Fibroblast of mammary gland (primary cell): Measurements from ENCODE around the gene INHBB.

Experiments
- DNase-seq: peaks from one replicate; pipeline ENCODE4 v3.0.0-alpha.2; 2010; ENCODE audit warnings: low read depth
- H3K4me3 ChIP-seq: 2 replicates; pipeline ENCODE4 v1.5.1; 2011; ENCODE audit warnings: low read depth, mild to moderate bottlenecking, low read length, moderate library complexity; ENCODE audit not compliant: control insufficient read depth
- CTCF ChIP-seq: conservative IDR thresholded peaks from 2 replicates; pipeline ENCODE4 v1.5.1; 2011; ENCODE audit warnings: low read depth, low read length, inconsistent platforms; ENCODE audit not compliant: control insufficient read depth, insufficient read depth

The INHBB gene

DNA sequence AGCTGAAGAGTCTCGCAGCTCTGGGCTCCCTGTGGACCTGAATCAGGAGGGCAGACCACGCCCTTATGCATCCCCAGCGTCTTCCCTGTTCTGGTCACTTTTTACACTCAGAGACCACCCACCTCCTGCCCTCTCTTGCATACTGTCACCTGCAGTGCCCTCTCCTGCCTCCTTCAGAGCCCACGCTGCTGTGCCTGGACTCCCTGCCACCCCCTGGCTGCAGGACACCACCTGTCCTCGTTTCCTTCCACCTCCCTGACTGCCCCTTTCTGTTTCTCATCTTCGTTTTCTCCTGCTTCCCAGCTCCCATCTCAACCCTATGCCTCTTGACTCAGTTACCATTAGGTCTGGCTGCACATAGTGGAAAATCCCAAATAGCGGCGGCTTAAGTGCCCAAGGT lies 9.2 kb upstream of the INHBB start:
- no peak for TF ChIP-seq CTCF
- no peak overlapping the region for H3K4me3 ChIP-seq
- no peak for DNase-seq

GRCh38 chr2:120338015-120338414 lies 7.9 kb upstream of the INHBB start:
- TF ChIP-seq CTCF, result no peak
- no peak for DNase-seq
- H3K4me3 ChIP-seq, result no peak overlapping the region

- DNase-seq, result no peak
- H3K4me3 ChIP-seq, result no peak overlapping the region
- no peak for TF ChIP-seq CTCF
These were observed 4.0 kb upstream of the INHBB start for GRCh38 chr2:120341977-120342376.

DNA sequence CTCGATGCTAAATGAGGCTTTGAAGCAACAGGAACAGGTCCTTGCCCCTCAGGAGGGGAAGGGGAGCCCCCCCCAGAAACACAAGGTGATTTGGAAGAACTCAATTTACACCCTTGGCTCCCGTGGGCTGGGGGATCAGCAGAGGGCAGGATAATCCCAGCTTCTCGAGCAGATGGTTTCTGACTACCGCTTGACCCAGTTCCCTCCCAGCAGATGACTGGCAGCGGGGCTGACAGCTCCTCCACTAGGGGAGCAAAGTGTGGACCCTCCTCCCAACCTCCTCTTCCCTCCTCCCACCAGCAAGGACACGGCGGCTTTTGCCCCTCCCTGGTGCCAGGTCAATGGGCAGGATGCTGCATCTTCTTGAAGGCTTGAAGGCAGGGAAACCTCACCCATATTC lies 3.5 kb upstream of the INHBB start:
- H3K4me3 ChIP-seq, result no peak overlapping the region
- DNase-seq, result no peak
- no peak for TF ChIP-seq CTCF

DNA sequence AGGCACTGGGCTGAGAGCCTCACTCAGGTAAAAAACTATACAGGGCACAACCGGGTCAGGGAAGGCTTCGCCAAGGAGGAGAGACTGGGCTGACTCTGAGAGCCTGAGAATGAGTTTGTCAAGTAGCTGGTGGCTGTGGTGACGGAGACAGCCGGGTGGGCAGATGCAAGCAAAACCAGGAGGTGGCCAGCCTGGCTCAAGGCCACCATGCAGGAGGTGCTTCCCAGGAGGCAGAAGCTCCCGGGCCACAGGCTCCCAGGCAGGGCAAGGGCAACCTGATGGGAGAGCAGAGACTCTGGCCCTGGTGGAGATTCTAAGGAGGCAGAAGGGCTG lies 2.9 kb upstream of the INHBB start:
- TF ChIP-seq CTCF, result no peak
- no peak for DNase-seq
- no peak overlapping the region for H3K4me3 ChIP-seq

DNA sequence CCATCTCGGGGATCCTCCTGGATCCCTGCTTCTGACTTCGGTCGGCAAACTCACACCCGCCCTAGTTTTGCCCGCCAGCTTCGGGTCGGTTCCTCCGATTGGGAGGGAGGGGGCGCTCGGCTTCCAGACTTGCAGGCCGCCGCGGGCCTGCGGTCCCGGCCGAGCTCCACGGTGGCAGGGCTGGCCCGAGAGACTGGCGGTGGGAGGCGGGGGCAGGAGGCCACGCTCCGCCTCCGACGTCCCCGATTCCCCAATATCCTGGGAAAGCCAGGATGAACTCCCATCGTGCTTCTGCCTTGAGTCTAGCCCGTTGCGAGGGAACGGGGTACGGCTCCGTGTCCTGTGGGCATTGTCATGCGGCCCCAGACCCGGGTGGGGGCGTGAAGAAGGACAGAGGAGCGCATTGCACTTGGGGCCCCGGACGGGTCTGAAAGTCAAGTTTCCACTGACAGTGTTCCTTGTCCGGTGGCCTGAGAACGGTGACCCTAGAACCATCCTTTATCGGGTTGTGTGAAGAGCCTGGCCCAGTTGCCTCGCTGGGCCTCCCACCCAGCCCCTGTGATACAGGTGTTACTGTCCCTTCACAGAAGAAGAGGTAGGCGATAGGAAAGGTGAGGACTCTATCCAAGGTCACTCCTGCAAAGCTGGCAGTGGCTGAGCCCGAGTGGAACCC lies 2.4 kb upstream of the INHBB start:
- TF ChIP-seq CTCF, result peak; percentile 56
- peak; percentile 62 for DNase-seq

GRCh38 chr2:120344214-120344975 lies 1.5 kb upstream of the INHBB start:
- no peak for TF ChIP-seq CTCF
- no peak overlapping the region for H3K4me3 ChIP-seq
- DNase-seq, result no peak

More for the DNA sequence above, 2.4 kb upstream of the INHBB start:
- H3K4me3 ChIP-seq, result no peak overlapping the region
